B cell (primary cell): ENCODE data around the gene IL1RAP. TPM values are rescaled to one million over a fixed set of nuclear protein-coding genes. Genes with fewer than 3 reads are reported as not detected.

Experiments used
- ATAC-seq: fragments of 200-7000 bp; cut with Tn5 transposase; one replicate; pipeline ENCODE4 v1.10.0; 2021; ENCODE audit warnings: low read depth, mild to moderate bottlenecking, moderate number of reproducible peaks, moderate library complexity
- CTCF ChIA-PET: fragments of 350-600 bp; sonication (Branson Sonifier 250); formaldehyde crosslinking; loops from one replicate; lab custom pipeline; 2021; ENCODE audit warnings: antibody characterized with exemption, inconsistent platforms; lab: Charles Lee
- POLR2A ChIA-PET: fragments of 350-600 bp; sonication (Branson Sonifier 250); formaldehyde crosslinking; loops from one replicate; lab custom pipeline; 2021; ENCODE audit warnings: antibody characterized with exemption; lab: Charles Lee
- DNase-seq: peaks from one replicate; pipeline ENCODE4 v3.0.0; 2013
- H2AFZ ChIP-seq: 2 replicates; pipeline ENCODE4 v1.6.1; 2012; ENCODE audit warnings: mild to moderate bottlenecking, low read depth, low read length; ENCODE audit not compliant: insufficient read depth, poor library complexity, severe bottlenecking
- H3K27ac ChIP-seq, 2 donors: 1 replicate in 1 of 2; 2 replicates in 1 of 2; pipeline ENCODE4 v1.5.1; 2012 to 2013; ENCODE audit warnings: low read length in 2 of 2, mild to moderate bottlenecking in 2 of 2, moderate library complexity in 1 of 2
- H3K27me3 ChIP-seq, 4 experiments: fragments of 200-600 bp in 1 of 4; sonication (generic) in 1 of 4; replicated peaks in 1 of 4; 1 replicate in 2 of 4; 2 replicates in 2 of 4; pipeline versions ENCODE4 v1.6.1 to v1.7.0; 2013 to 2016; ENCODE audit warnings: low read length in 3 of 4, mild to moderate bottlenecking in 2 of 4, mixed read lengths in 1 of 4, moderate library complexity in 1 of 4; ENCODE audit not compliant: insufficient read depth in 4 of 4, control insufficient read depth in 3 of 4; ENCODE audit errors: control extremely low read depth in 1 of 4
- H3K36me3 ChIP-seq, 2 experiments: replicated peaks in 1 of 2; 1 replicate in 1 of 2; 2 replicates in 1 of 2; pipeline versions ENCODE4 v1.6.1 to v1.7.1; 2013; ENCODE audit warnings: low read length in 1 of 2; ENCODE audit not compliant: insufficient read depth in 2 of 2, control insufficient read depth in 1 of 2; ENCODE audit errors: control extremely low read depth in 1 of 2, extremely low read depth in 1 of 2
- H3K4me1 ChIP-seq, 2 donors: fragments of 200-600 bp in 1 of 2; sonication (generic) in 1 of 2; 1 replicate in 1 of 2; 2 replicates in 1 of 2; pipeline versions ENCODE4 v1.5.1 to v1.6.1; 2013 to 2017; ENCODE audit warnings: low read length in 2 of 2; ENCODE audit not compliant: control insufficient read depth in 2 of 2, insufficient read depth in 2 of 2
- H3K4me2 ChIP-seq: replicated peaks from 2 replicates; pipeline ENCODE3; 2012; ENCODE audit warnings: mild to moderate bottlenecking, low read depth, low read length; ENCODE audit not compliant: poor library complexity, severe bottlenecking
- H3K4me3 ChIP-seq, 5 experiments: fragments of 200-600 bp in 1 of 5; sonication (generic) in 1 of 5; 1 replicate in 3 of 5; 2 replicates in 2 of 5; pipeline versions ENCODE4 v1.5.1 to v1.7.0; 2011 to 2016; ENCODE audit warnings: low read length in 4 of 5, mild to moderate bottlenecking in 4 of 5, low read depth in 2 of 5, control low read depth in 1 of 5, moderate library complexity in 1 of 5; ENCODE audit not compliant: insufficient read depth in 1 of 5; ENCODE audit errors: control extremely low read depth in 1 of 5, extremely low read depth in 1 of 5
- H3K79me2 ChIP-seq: fragments of 200-600 bp; sonication (generic); one replicate; pipeline ENCODE4 v1.6.0; 2016; ENCODE audit warnings: low read length; ENCODE audit not compliant: control insufficient read depth, insufficient read depth
- H3K9ac ChIP-seq: fragments of 200-600 bp; sonication (generic); 2 replicates; pipeline ENCODE4 v1.6.1; 2017; ENCODE audit warnings: mild to moderate bottlenecking, low read length, moderate library complexity
- H3K9me3 ChIP-seq, 3 donors: one replicate each; pipeline versions ENCODE4 v1.6.1 to v1.7.1; 2013; ENCODE audit warnings: low read length in 2 of 3; ENCODE audit not compliant: control insufficient read depth in 2 of 3, insufficient read depth in 1 of 3; ENCODE audit errors: control extremely low read depth in 1 of 3
- H4K20me1 ChIP-seq: 2 replicates; pipeline ENCODE4 v1.6.0; 2012; ENCODE audit warnings: mild to moderate bottlenecking, low read length; ENCODE audit not compliant: insufficient read depth, control insufficient read depth, poor library complexity, severe bottlenecking
- H3K27ac Mint-ChIP-seq: one replicate; pipeline ENCODE4 v1.8.0; 2021; ENCODE audit warnings: mixed read lengths
- H3K27me3 Mint-ChIP-seq: one replicate; pipeline ENCODE4 v1.8.0; 2021; ENCODE audit warnings: mixed read lengths
- H3K4me1 Mint-ChIP-seq: one replicate; pipeline ENCODE4 v1.8.0; 2021; ENCODE audit warnings: mixed read lengths
- H3K4me3 Mint-ChIP-seq: one replicate; pipeline ENCODE4 v1.8.0; 2021; ENCODE audit warnings: mixed read lengths
- H3K9me3 Mint-ChIP-seq: one replicate; pipeline ENCODE4 v1.8.0; 2022; ENCODE audit warnings: mixed read lengths; ENCODE audit not compliant: insufficient read depth
- EZH2 ChIP-seq: IDR thresholded peaks from 2 replicates; pipeline ENCODE4 v1.6.1; 2012; ENCODE audit warnings: borderline replicate concordance, low read depth, mild to moderate bottlenecking, moderate library complexity, low read length; ENCODE audit not compliant: insufficient read depth, poor library complexity, severe bottlenecking
- WGBS: methylation state at CpG from one replicate; pipeline ENCODE4 v1.1.5; 2013; ENCODE audit warnings: missing lambda C conversion rate; ENCODE audit not compliant: insufficient coverage; 5-methylcytosine and 5-hydroxymethylcytosine counted together
- intact Hi-C: fragments of 100-400 bp; cut with micrococcal nuclease; formaldehyde crosslinking; loops from one replicate; pipeline ENCODE4 v1.10.0; 2022
- polyA plus RNA-seq: library from polyadenylated mRNA; depleted of rRNA; stranded (reverse); fragments of >200 nt; gene quantifications from 2 replicates; pipeline ENCODE4 v1.2.3, GENCODE V29; 2012
- total RNA-seq, 2 donors: library from RNA; stranded (reverse); fragments of 120-200 nt in 1 of 2; gene quantifications; 1 replicate in 1 of 2; 2 replicates in 1 of 2; pipeline versions ENCODE4 v1.2.3 to v1.2.4, GENCODE V29; 2013 to 2022
- TF ChIP-seq, protein P1 (sequence below): fragments of 200-600 bp; IDR thresholded peaks from one replicate; pipeline ENCODE4 v1.8.0; 2022; ENCODE audit warnings: antibody characterized with exemption, mild to moderate bottlenecking

Gene IL1RAP
- total and polyA plus RNA-seq, 2 donors (not counting 1 experiment from before 2014, with no cell fraction given), result 2.3 to 11.5 TPM

DNA sequence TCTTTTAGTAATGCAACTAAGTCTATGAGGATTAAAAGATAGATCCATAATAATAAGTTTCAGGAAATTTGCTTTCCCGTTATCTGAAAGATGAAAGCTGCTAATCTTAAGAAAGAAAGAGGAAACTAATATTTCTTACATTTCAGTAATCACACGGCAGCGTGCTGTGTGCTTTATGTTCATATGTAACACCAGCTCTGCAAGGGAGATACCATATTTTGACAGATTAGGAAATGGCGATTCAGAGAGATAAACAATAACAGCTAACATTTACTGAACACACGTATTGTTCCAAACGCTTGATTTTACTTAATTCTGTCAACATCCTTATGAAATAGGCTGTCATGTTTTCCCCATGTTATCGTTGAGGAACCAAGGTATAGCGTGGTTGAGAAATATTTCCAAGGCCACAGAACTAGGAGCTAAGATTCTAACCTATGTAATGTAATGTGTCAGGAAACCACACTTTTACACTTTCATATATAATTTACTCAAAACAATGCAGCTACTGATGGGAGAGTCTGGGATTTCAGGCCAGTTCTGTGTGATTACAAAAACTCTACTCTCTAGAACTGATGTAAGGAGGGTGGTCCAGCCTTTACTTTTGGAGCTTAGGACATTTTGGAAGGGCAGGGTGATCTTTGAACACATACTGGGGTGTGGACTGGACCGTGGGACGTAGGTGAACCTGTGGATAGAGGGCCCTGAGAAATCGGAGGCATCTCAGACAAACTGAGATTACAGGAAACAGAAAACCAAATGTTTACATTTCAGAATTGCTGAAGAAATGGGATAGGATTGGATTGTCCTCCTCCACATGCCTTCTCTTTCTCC lies 100.6 kb downstream of the IL1RAP start:
- H2AFZ ChIP-seq, result no peak overlapping the region
- no peak overlapping the region for H3K4me3 ChIP-seq
- no peak for DNase-seq
- H3K9me3 ChIP-seq, result no peaks in the 10 kb centered on the region
- intact Hi-C loops, result no loop called here
- H3K79me2 ChIP-seq, result no peaks in the 10 kb centered on the region
- no peak overlapping the region for H3K9ac ChIP-seq
- Mint-ChIP-seq H3K27ac (no peak overlapping the region), H3K9me3 (no peaks in the 10 kb centered on the region), H3K4me3 (no peak overlapping the region), H3K27me3 (no peaks in the 10 kb centered on the region), H3K4me1 (peaks cover 41% of the 10 kb centered on the region)
- no peaks in the 10 kb centered on the region for H4K20me1 ChIP-seq
- ChIA-PET CTCF (no interaction called here), POLR2A (no interaction called here)
- no peak overlapping the region for H3K27ac ChIP-seq
- no peak overlapping the region for H3K4me2 ChIP-seq
- no peaks in the 10 kb centered on the region for H3K27me3 ChIP-seq
- 50% methylated on average over 2 of the region's 11 CpGs for WGBS
- peaks cover 24 to 29% of the 10 kb centered on the region in 2 donors for H3K4me1 ChIP-seq
- no peak for TF ChIP-seq EZH2
- TF ChIP-seq, protein P1, sequence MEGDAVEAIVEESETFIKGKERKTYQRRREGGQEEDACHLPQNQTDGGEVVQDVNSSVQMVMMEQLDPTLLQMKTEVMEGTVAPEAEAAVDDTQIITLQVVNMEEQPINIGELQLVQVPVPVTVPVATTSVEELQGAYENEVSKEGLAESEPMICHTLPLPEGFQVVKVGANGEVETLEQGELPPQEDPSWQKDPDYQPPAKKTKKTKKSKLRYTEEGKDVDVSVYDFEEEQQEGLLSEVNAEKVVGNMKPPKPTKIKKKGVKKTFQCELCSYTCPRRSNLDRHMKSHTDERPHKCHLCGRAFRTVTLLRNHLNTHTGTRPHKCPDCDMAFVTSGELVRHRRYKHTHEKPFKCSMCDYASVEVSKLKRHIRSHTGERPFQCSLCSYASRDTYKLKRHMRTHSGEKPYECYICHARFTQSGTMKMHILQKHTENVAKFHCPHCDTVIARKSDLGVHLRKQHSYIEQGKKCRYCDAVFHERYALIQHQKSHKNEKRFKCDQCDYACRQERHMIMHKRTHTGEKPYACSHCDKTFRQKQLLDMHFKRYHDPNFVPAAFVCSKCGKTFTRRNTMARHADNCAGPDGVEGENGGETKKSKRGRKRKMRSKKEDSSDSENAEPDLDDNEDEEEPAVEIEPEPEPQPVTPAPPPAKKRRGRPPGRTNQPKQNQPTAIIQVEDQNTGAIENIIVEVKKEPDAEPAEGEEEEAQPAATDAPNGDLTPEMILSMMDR, result no peak
- ATAC-seq, result no peak
- no peaks in the 10 kb centered on the region for H3K36me3 ChIP-seq

DNA sequence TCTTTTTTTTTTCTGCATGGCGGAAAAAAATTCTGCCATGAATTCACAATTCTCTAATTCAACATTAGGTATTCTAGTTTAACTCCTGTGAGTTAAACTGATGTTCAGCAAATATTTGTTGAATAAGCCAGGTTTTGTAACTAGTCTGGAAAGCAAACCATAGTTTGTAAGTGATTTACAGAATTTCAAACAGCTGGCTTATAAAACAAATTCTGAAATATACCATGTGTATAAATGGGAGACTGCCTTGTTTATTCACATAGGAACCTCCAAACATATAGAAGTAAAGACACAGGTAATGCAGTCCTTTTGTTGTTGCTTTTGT lies 101.1 kb downstream of the IL1RAP start:
- no peak overlapping the region for H3K4me2 ChIP-seq
- ChIA-PET CTCF (no interaction called here), POLR2A (no interaction called here)
- Mint-ChIP-seq H3K4me3 (no peak overlapping the region), H3K27ac (no peak overlapping the region), H3K27me3 (no peaks in the 10 kb centered on the region), H3K9me3 (no peaks in the 10 kb centered on the region), H3K4me1 (peaks cover 41% of the 10 kb centered on the region)
- TF ChIP-seq EZH2, result no peak
- TF ChIP-seq, protein P1, result no peak
- H3K27me3 ChIP-seq, result no peaks in the 10 kb centered on the region
- no peak overlapping the region for H3K4me3 ChIP-seq
- no peak overlapping the region for H3K9ac ChIP-seq
- H3K27ac ChIP-seq, result no peak overlapping the region
- H3K4me1 ChIP-seq, result peaks cover 24 to 29% of the 10 kb centered on the region in 2 donors
- H2AFZ ChIP-seq, result no peak overlapping the region
- ATAC-seq, result no peak
- no peaks in the 10 kb centered on the region for H4K20me1 ChIP-seq
- DNase-seq, result no peak
- intact Hi-C loops, result no loop called here
- H3K79me2 ChIP-seq, result no peaks in the 10 kb centered on the region
- no peaks in the 10 kb centered on the region for H3K36me3 ChIP-seq
- no CpG with 5 or more reads among the region's 1 CpG for WGBS
- no peaks in the 10 kb centered on the region for H3K9me3 ChIP-seq
